NB4 (cell line): ENCODE measurements around the gene DDX51.
A peak's percentile ranks its signal among the peaks of the same experiment; 100 is the strongest.

Experiments
- DNase-seq: peaks from one replicate; pipeline ENCODE4 v3.0.0; 2010; ENCODE audit warnings: low read depth
- H3K4me3 ChIP-seq: one replicate; pipeline ENCODE4 v1.5.1; 2011; ENCODE audit warnings: mild to moderate bottlenecking, low read depth, low read length, moderate library complexity
- MYC ChIP-seq: IDR thresholded peaks from 2 replicates; pipeline ENCODE4 v1.6.1; 2011; ENCODE audit warnings: low read depth, low read length
- POLR2A ChIP-seq: IDR thresholded peaks from 2 replicates; pipeline ENCODE4 v1.6.1; 2011; ENCODE audit warnings: mild to moderate bottlenecking; ENCODE audit not compliant: insufficient read length; ENCODE audit errors: extremely low read depth
- TF ChIP-seq, protein P1 (sequence below): IDR thresholded peaks from 2 replicates; pipeline ENCODE4 v1.6.1; 2011; ENCODE audit warnings: low read depth, low read length
- TF ChIP-seq, protein P2 (sequence below): IDR thresholded peaks from one replicate; pipeline ENCODE4 v1.5.1; 2012; ENCODE audit warnings: low read depth, low read length

DDX51 gene

DNA sequence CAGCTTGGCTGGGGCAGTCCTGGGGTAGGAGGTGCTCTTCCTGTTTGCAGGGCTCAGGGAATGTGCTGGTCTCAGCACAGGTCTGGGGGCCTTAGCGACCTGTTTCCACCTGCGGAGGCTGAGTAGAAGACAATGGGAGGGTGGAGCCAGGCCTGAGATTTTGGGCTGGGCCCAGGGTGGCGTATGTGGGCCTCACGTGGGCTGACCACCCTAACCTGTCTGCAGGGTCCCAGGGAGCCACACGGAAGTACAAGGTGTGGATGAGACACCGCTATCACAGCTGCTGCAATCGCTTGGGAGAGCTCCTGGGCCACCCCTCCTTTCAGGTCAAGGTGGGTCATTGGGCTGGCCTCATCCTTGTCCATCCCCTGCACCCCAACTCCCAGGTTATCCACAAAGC, 1.2 kb upstream of the DDX51 start:
- TF ChIP-seq, protein P1, sequence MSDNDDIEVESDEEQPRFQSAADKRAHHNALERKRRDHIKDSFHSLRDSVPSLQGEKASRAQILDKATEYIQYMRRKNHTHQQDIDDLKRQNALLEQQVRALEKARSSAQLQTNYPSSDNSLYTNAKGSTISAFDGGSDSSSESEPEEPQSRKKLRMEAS = no peak
- TF ChIP-seq, protein P2, sequence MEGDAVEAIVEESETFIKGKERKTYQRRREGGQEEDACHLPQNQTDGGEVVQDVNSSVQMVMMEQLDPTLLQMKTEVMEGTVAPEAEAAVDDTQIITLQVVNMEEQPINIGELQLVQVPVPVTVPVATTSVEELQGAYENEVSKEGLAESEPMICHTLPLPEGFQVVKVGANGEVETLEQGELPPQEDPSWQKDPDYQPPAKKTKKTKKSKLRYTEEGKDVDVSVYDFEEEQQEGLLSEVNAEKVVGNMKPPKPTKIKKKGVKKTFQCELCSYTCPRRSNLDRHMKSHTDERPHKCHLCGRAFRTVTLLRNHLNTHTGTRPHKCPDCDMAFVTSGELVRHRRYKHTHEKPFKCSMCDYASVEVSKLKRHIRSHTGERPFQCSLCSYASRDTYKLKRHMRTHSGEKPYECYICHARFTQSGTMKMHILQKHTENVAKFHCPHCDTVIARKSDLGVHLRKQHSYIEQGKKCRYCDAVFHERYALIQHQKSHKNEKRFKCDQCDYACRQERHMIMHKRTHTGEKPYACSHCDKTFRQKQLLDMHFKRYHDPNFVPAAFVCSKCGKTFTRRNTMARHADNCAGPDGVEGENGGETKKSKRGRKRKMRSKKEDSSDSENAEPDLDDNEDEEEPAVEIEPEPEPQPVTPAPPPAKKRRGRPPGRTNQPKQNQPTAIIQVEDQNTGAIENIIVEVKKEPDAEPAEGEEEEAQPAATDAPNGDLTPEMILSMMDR = no peak
- TF ChIP-seq MYC (no peak), POLR2A (no peak)
- H3K4me3 ChIP-seq = peak overlapping the region; percentile 92

DNA sequence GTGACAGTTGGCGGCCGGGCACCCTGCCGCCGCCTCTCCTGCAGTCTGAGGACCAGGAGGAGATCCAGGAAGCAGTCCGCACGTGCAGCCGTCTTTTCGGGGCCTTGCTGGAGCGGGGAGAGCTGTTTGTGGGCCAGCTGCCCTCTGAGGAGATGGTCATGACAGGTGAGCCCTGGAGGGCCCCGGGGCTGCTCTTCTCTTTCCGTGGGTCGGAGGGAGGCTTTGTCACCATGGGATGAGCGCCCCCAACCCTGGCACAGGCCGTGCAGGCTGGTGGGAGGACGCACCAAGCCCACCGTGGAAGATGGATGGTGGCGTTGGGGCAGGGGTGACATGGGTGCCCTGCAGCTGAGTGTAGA, 670 bp upstream of the DDX51 start:
- TF ChIP-seq, protein P2 = no peak
- TF ChIP-seq, protein P1 = peak; percentile 12; the same call in 1 of the 2 replicates
- H3K4me3 ChIP-seq = peak overlapping the region; percentile 92
- DNase-seq = peak; percentile 49

More for the DNA sequence above, 1.2 kb upstream of the DDX51 start:
- no peak for DNase-seq

DNA sequence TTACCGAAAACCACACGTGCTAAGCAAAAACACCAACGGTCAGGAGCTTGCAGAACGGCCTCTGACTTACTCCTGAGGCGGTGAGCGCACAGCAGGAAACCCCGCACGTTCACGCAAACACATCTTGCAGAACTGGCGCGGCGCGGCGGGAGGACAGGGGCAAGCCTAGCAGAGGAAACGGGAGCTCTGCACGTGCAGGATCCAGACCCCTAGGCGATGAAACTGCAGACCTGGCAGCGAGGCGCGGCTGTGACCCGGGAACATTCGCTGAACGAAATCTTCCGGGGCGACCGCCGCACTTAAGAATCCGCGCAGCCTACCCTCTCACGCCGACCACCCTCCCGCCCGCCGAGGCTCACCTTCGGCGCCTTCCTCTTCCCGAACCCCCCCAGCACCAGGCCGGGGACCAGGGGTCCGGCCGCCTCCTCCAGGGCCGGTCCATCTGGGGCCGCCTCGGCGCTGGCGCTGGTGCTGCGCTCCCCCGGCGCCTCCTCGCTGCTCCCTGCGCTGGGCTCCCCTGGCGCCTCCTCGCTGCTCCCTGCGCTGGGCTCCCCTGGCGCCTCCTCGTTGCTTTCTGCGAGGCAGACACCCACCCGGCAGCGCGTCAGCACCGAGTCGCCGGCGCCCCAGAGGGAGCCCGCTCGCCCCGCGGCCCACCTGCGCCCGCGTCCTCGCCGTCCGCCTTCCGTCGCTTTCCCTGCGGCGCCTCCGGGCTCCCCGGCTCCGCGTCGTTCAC, 615 bp downstream of the DDX51 start:
- peak overlapping the region; percentile 89 for H3K4me3 ChIP-seq
- TF ChIP-seq, protein P1 = no peak
- no peak for TF ChIP-seq MYC
- TF ChIP-seq, protein P2 = no peak
- no peak for TF ChIP-seq POLR2A
- peak; percentile 61 for DNase-seq

DNA sequence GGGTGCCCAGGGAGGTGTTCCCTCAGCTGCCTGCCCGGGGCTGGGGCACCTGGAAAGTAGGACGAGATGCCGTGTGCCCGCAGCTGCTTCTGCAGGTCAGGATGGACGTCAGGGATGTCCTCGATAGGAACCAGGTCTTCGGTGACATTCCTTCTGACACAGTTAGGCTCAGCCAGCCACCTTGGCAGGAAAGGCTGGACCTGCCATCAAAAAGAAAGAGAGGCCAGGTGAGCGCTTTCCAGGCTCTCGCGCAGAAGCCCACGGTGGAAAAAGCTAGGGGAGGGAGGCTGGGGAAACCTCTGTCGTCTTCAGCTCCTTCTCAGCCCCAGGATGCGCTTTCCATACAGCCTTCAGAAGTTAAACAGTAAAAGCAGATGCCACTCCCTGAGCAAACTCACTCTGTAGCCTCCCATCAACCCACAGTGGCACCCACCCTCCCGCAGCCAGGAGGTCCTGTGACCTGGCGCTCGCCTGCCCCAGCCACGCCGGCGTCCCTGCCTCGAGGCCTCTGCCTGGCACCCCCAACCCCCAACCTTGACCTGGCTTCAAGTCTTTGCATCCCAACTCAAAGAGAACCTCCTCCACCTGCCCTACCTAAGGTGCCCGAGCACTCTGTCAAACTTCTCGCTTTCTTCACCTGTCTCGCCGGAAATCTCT, 1.3 kb downstream of the DDX51 start:
- H3K4me3 ChIP-seq = peak overlapping the region; percentile 89
- TF ChIP-seq MYC (no peak), POLR2A (no peak)
- TF ChIP-seq, protein P2 = no peak
- TF ChIP-seq, protein P1 = no peak
- no peak for DNase-seq

DNA sequence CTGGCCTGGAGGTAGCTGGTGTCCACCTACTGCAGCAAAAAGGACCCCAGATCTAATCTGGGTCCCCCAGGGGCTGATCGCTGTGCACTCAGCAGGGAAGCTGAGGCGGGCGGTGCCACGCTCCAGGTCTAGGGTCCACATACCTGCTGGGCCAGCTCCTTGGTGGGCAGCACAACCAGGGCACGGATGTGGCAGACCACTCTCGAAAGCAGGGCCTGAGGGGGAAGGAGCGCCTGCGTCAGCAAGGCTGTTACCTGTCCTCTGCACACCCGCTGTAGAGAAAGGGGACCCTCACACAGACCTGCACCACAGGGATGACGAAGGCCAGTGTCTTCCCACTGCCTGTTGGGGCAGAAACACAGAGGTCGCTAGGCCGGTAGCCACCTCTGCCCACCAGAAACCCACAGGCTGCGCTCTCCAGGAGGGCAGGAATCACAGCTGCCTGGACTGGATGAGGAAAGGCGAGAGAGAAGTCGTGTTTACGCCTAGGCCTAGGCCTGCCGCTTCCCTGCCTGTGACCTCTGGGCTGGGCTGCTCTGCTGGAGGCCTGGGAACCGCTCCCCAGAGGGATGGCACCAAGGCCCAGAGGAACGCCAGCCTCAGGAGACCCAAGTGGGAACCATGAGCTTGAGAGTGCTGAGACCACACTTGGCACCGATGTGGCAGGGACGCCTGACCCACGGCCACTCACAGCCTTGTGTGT, 2.0 kb downstream of the DDX51 start:
- no peak overlapping the region for H3K4me3 ChIP-seq
- DNase-seq = no peak
- TF ChIP-seq, protein P2 = no peak
- TF ChIP-seq MYC (no peak), POLR2A (no peak)
- TF ChIP-seq, protein P1 = no peak
